Prostate gland (tissue), 2 donors: ENCODE results near the gene ADARB2. TPM values are rescaled to one million over a fixed set of nuclear protein-coding genes. Genes with fewer than 3 reads are reported as not detected.

Experiments used
- DNase-seq: peaks from one replicate; pipeline ENCODE4 v3.0.0-alpha.2; 2019; ENCODE audit warnings: low spot score
- H3K27ac ChIP-seq, 2 donors: fragments of 200-600 bp; sonication (generic); 2 replicates each; pipeline ENCODE4 v1.5.1; 2017 to 2019
- H3K27me3 ChIP-seq: fragments of 200-600 bp; sonication (generic); replicated peaks from 2 replicates; pipeline ENCODE4 v1.5.1; 2019; ENCODE audit not compliant: insufficient read depth
- H3K36me3 ChIP-seq, 2 donors: fragments of 200-600 bp; sonication (generic); 1 replicate in 1 of 2; 2 replicates in 1 of 2; pipeline versions ENCODE4 v1.5.1 to v1.8.1; 2017 to 2019
- H3K4me1 ChIP-seq: fragments of 200-600 bp; sonication (generic); replicated peaks from 2 replicates; pipeline ENCODE4 v1.5.1; 2019
- H3K4me3 ChIP-seq, 2 donors: fragments of 200-600 bp; sonication (generic); 2 replicates each; pipeline ENCODE4 v1.5.1; 2017 to 2019
- H3K9me3 ChIP-seq: fragments of 200-600 bp; sonication (generic); 2 replicates; pipeline ENCODE4 v1.5.1; 2017
- POLR2A ChIP-seq: fragments of 450-650 bp; IDR thresholded peaks from one replicate; pipeline ENCODE4 v1.6.1; 2016; ENCODE audit warnings: antibody characterized with exemption, mild to moderate bottlenecking
- POLR2AphosphoS5 ChIP-seq: sonication (generic); formaldehyde crosslinking; IDR thresholded peaks from one replicate; pipeline ENCODE4 v1.6.1; 2017; ENCODE audit warnings: antibody characterized with exemption
- WGBS: methylation state at CpG from one replicate; pipeline ENCODE4 v1.1.5; 2018; 5-methylcytosine and 5-hydroxymethylcytosine counted together
- intact Hi-C: fragments of 100-400 bp; cut with DNase I; formaldehyde crosslinking; loops from one replicate; pipeline ENCODE4 v1.14.2; 2022
- total RNA-seq, 2 donors: library from RNA; depleted of rRNA; stranded (reverse); fragments of >200 nt; gene quantifications; one replicate each; pipeline ENCODE4 v1.1.0, GENCODE V29; 2016
- TF ChIP-seq, protein P1 (sequence below), 4 experiments: fragments of 200-600 bp in 2 of 4; fragments of 450-650 bp in 2 of 4; sonication (generic) in 2 of 4; IDR thresholded peaks; 1 replicate in 3 of 4; 2 replicates in 1 of 4; pipeline ENCODE4 v1.5.1; 2016 to 2019; ENCODE audit warnings: antibody characterized with exemption in 4 of 4, mild to moderate bottlenecking in 2 of 4, moderate library complexity in 2 of 4

ADARB2 gene
- total RNA-seq, 2 donors from 2014 or later, result 0.36 to 10.5 TPM

DNA sequence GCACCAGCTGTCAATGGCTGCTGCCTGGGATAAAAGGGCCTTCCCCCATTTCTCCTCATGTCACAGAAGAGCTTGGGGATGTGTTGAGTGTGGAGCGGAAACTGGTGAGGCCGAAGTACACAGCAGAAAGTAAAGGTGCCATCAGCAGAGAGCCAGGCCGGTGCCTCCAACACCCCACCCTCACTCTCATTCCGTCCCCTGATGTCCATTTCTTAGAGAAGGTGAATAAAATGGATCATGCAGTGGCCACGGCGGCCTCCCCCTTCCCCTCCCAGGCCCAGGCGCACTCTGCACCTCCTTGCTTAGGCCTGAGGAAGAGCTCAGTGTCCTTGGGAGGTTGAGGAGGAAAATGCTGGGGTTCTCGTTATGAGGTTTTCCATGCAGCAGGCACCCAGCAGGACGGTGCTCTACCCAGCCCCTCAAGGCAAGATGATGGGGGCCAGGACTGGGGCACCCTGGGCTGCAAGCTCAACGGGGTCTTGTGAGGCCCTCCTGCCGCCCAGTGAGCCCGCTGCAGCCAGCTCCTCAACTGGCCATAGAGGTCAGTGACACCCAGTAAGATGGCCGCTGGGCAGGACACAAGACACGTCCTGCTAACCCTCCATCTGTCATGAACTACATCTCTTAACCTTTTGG is 163.9 kb downstream of the ADARB2 start:
- Histone ChIP-seq H3K9me3 (no peaks in the 10 kb centered on the region), H3K27me3 (no peaks in the 10 kb centered on the region), H3K27ac (no peak overlapping the region), H3K4me3 (no peak overlapping the region), H3K36me3 (no peaks in the 10 kb centered on the region), H3K4me1 (no peaks in the 10 kb centered on the region)
- intact Hi-C loops, result no loop called here
- DNase-seq, result no peak
- TF ChIP-seq, protein P1, sequence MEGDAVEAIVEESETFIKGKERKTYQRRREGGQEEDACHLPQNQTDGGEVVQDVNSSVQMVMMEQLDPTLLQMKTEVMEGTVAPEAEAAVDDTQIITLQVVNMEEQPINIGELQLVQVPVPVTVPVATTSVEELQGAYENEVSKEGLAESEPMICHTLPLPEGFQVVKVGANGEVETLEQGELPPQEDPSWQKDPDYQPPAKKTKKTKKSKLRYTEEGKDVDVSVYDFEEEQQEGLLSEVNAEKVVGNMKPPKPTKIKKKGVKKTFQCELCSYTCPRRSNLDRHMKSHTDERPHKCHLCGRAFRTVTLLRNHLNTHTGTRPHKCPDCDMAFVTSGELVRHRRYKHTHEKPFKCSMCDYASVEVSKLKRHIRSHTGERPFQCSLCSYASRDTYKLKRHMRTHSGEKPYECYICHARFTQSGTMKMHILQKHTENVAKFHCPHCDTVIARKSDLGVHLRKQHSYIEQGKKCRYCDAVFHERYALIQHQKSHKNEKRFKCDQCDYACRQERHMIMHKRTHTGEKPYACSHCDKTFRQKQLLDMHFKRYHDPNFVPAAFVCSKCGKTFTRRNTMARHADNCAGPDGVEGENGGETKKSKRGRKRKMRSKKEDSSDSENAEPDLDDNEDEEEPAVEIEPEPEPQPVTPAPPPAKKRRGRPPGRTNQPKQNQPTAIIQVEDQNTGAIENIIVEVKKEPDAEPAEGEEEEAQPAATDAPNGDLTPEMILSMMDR (IDR thresholded peaks at IDR 0.05), result no peak
- no peak for TF ChIP-seq POLR2AphosphoS5
- no peak for TF ChIP-seq POLR2A
- WGBS, result 94% methylated on average over 14 of the region's 14 CpGs

DNA sequence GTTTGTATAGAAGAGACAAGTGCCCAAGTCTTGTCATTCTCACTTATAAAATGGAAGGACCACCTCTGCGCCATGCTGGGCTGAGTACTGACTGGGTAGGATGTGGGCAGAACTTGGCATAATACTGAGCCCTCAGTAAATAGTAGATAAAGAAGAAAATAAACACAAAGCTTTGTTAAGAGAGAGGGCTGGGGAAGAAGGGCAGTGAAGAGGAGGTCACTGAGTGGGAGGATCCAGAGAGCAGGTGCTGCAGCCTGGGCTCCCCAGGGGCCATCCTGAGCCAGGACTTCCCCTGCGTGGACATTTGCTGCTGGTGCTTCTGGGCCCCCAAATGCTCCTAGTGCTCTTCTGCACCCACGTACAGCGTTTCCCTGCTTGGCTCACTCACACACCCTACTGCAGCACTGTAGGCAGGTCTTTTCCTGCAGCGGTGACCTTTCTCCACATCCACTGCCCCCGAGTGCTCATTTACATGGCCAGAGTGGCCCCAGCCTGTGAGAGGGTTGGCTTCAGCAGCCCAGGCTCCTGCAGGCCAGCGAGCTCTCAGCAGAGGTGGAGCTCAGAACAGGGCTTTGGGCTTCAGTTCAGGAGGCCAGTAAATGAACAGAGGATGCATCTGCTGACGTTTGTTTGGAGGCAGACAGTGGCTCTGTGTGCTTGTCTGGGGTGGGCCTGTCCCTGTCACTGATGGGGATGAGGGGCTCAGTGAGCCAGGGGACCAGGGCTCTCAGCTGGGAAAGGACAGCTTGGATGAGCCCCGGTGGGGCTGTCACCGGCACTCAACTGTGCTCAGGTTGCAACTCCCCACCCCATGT is 164.6 kb downstream of the ADARB2 start:
- Histone ChIP-seq H3K4me1 (no peaks in the 10 kb centered on the region), H3K9me3 (no peaks in the 10 kb centered on the region), H3K27me3 (no peaks in the 10 kb centered on the region), H3K4me3 (no peak overlapping the region), H3K27ac (no peak overlapping the region), H3K36me3 (no peaks in the 10 kb centered on the region)
- intact Hi-C loops, result no loop called here
- no peak for TF ChIP-seq POLR2A
- TF ChIP-seq, protein P1 (IDR thresholded peaks at IDR 0.05), result no peak
- no peak for TF ChIP-seq POLR2AphosphoS5
- DNase-seq, result no peak
- WGBS, result 57% methylated on average over 10 of the region's 10 CpGs

- Histone ChIP-seq H3K27me3 (no peaks in the 10 kb centered on the region), H3K9me3 (no peaks in the 10 kb centered on the region), H3K27ac (no peak overlapping the region), H3K4me3 (no peak overlapping the region), H3K4me1 (no peaks in the 10 kb centered on the region), H3K36me3 (no peaks in the 10 kb centered on the region)
- intact Hi-C loops, result no loop called here
- no peak for TF ChIP-seq POLR2AphosphoS5
- TF ChIP-seq, protein P1 (IDR thresholded peaks at IDR 0.05), result no peak
- no peak for TF ChIP-seq POLR2A
- no peak for DNase-seq
- WGBS, result 91% methylated on average over 4 of the region's 4 CpGs
Observed at GRCh38 chr10:1571587-1572237, 165.6 kb downstream of the ADARB2 start.

GRCh38 chr10:1570416-1571051 is 166.8 kb downstream of the ADARB2 start:
- TF ChIP-seq POLR2AphosphoS5 (no peak), POLR2A (no peak)
- TF ChIP-seq, protein P1 (IDR thresholded peaks at IDR 0.05), result no peak
- 82% methylated on average over 10 of the region's 10 CpGs for whole genome bisulfite sequencing
- DNase-seq, result no peak

More at GRCh38 chr10:1570416-1571051, 166.8 kb downstream of the ADARB2 start:
- intact Hi-C loops, result no loop called here
- H3K4me1 ChIP-seq, result no peaks in the 10 kb centered on the region
- no peak overlapping the region for H3K27ac ChIP-seq
- no peaks in the 10 kb centered on the region for H3K27me3 ChIP-seq
- H3K36me3 ChIP-seq, result no peaks in the 10 kb centered on the region
- no peaks in the 10 kb centered on the region for H3K9me3 ChIP-seq
- H3K4me3 ChIP-seq, result no peak overlapping the region
